IMR-90 (cell line): Measurements from ENCODE around the gene AGBL1. TPM values are rescaled to one million over a fixed set of nuclear protein-coding genes. Genes with fewer than 3 reads are reported as not detected.

Source experiments
- ATAC-seq: fragments of 200-7000 bp; cut with Tn5 transposase; 2 replicates; pipeline ENCODE4 v1.9.1; 2020; ENCODE audit warnings: low read depth, mild to moderate bottlenecking, moderate library complexity
- BruUV-seq: library from RNA; stranded (reverse); fragments of 400-500 nt; replicated peaks from 2 replicates; lab custom pipeline; 2021; lab: Mats Ljungman, UMichigan
- CTCF ChIA-PET: fragments of 300-600 bp; formaldehyde crosslinking; extraction: SDS; loops from one replicate; lab custom pipeline; 2021; ENCODE audit warnings: antibody characterized with exemption; lab: Yijun Ruan, JAX
- POLR2A ChIA-PET: fragments of 300-600 bp; sonication (Branson Sonifier 250); formaldehyde crosslinking; loops from one replicate; lab custom pipeline; 2022; ENCODE audit warnings: antibody characterized with exemption; ENCODE audit not compliant: unreplicated experiment; lab: Charles Lee
- DNase-seq: peaks from one replicate; pipeline ENCODE4 v3.0.0; 2013
- H2AFZ ChIP-seq: replicated peaks from 2 replicates; pipeline ENCODE3; 2013; ENCODE audit warnings: low read length, mild to moderate bottlenecking; ENCODE audit not compliant: poor library complexity
- H2AK5ac ChIP-seq: 2 replicates; pipeline ENCODE4 v1.6.1; 2013; ENCODE audit warnings: low read depth, low read length, inconsistent platforms
- H2AK9ac ChIP-seq: replicated peaks from 2 replicates; pipeline ENCODE3; 2013; ENCODE audit warnings: mild to moderate bottlenecking, low read depth, low read length, moderate library complexity; ENCODE audit not compliant: poor library complexity
- H2BK120ac ChIP-seq: 2 replicates; pipeline ENCODE4 v1.6.1; 2013; ENCODE audit warnings: low read depth, low read length, inconsistent platforms
- H2BK15ac ChIP-seq: 3 replicates; pipeline ENCODE4 v1.6.1; 2013; ENCODE audit warnings: low read depth, low read length, inconsistent platforms
- H2BK20ac ChIP-seq: 2 replicates; pipeline ENCODE4 v1.6.1; 2013; ENCODE audit warnings: low read depth, mild to moderate bottlenecking, inconsistent platforms, low read length, moderate library complexity
- H2BK5ac ChIP-seq: 2 replicates; pipeline ENCODE4 v1.6.1; 2013; ENCODE audit warnings: mild to moderate bottlenecking, low read depth, low read length, inconsistent platforms; ENCODE audit not compliant: poor library complexity, severe bottlenecking
- H3K14ac ChIP-seq: replicated peaks from 2 replicates; pipeline ENCODE4 v1.6.1; 2013; ENCODE audit warnings: low read depth, low read length, inconsistent platforms
- H3K18ac ChIP-seq: 2 replicates; pipeline ENCODE4 v1.6.1; 2013; ENCODE audit warnings: low read depth, low read length, control low read depth
- H3K23ac ChIP-seq: 2 replicates; pipeline ENCODE4 v1.6.1; 2013; ENCODE audit warnings: low read depth, low read length, inconsistent platforms
- H3K27ac ChIP-seq: 2 replicates; pipeline ENCODE4 v1.5.1; 2013; ENCODE audit warnings: mild to moderate bottlenecking, control low read depth, low read length; ENCODE audit not compliant: insufficient read depth
- H3K27me3 ChIP-seq: 2 replicates; pipeline ENCODE4 v1.6.1; 2013; ENCODE audit warnings: low read length; ENCODE audit not compliant: control insufficient read depth, insufficient read depth
- H3K36me3 ChIP-seq: 2 replicates; pipeline ENCODE4 v1.6.1; 2013; ENCODE audit warnings: low read length, mixed read lengths; ENCODE audit not compliant: control insufficient read depth, insufficient read depth
- H3K4ac ChIP-seq: 2 replicates; pipeline ENCODE4 v1.6.1; 2013; ENCODE audit warnings: low read depth, low read length, inconsistent platforms
- H3K4me1 ChIP-seq: 2 replicates; pipeline ENCODE4 v1.6.1; 2013; ENCODE audit warnings: low read length, mixed read lengths; ENCODE audit not compliant: control insufficient read depth, insufficient read depth
- H3K4me2 ChIP-seq: 2 replicates; pipeline ENCODE4 v1.6.1; 2013; ENCODE audit warnings: low read depth, mild to moderate bottlenecking, control low read depth, low read length, moderate library complexity
- H3K4me3 ChIP-seq: 2 replicates; pipeline ENCODE4 v1.5.1; 2013; ENCODE audit warnings: low read depth, mild to moderate bottlenecking, control low read depth, low read length, moderate library complexity; ENCODE audit not compliant: insufficient read depth
- H3K56ac ChIP-seq: 2 replicates; pipeline ENCODE4 v1.6.1; 2013; ENCODE audit warnings: low read length, inconsistent platforms; ENCODE audit not compliant: insufficient read depth; ENCODE audit errors: extremely low read depth
- H3K79me1 ChIP-seq, 2 experiments: 2 replicates each; pipeline ENCODE4 v1.6.1; 2013; ENCODE audit warnings: low read length in 2 of 2, inconsistent platforms in 1 of 2, low read depth in 1 of 2
- H3K9ac ChIP-seq: 2 replicates; pipeline ENCODE4 v1.6.1; 2013; ENCODE audit warnings: low read depth, low read length, control low read depth
- H3K9me1 ChIP-seq: 2 replicates; pipeline ENCODE4 v1.6.1; 2013; ENCODE audit warnings: low read length, inconsistent platforms; ENCODE audit not compliant: insufficient read depth
- H3K9me3 ChIP-seq: 2 replicates; pipeline ENCODE4 v1.6.1; 2013; ENCODE audit warnings: low read length; ENCODE audit not compliant: control insufficient read depth, insufficient read depth
- H4K20me1 ChIP-seq: 2 replicates; pipeline ENCODE4 v1.6.1; 2013; ENCODE audit warnings: low read length, inconsistent platforms; ENCODE audit not compliant: insufficient read depth
- H4K5ac ChIP-seq: 2 replicates; pipeline ENCODE4 v1.6.1; 2013; ENCODE audit warnings: mild to moderate bottlenecking, low read depth, low read length, control low read depth
- H4K8ac ChIP-seq, 2 experiments: 2 replicates each; pipeline ENCODE4 v1.6.1; 2013; ENCODE audit warnings: low read depth in 2 of 2, low read length in 2 of 2, control low read depth in 1 of 2, inconsistent platforms in 1 of 2
- H4K91ac ChIP-seq: 2 replicates; pipeline ENCODE4 v1.6.1; 2013; ENCODE audit warnings: low read depth, low read length, inconsistent platforms; ENCODE audit not compliant: insufficient read depth
- BHLHE40 ChIP-seq: fragments of 150-350 bp; IDR thresholded peaks from 2 replicates; pipeline ENCODE4 v1.6.1; 2016; ENCODE audit warnings: mild to moderate bottlenecking, low read depth, low read length
- CEBPB ChIP-seq: IDR thresholded peaks from 2 replicates; pipeline ENCODE4 v1.6.1; 2012; ENCODE audit warnings: low read depth, low read length, improper control_type of control experiment
- CHD1 ChIP-seq: IDR thresholded peaks from 2 replicates; pipeline ENCODE4 v1.6.1; 2012; ENCODE audit warnings: low read depth, low read length, improper control_type of control experiment
- FOS ChIP-seq: fragments of 150-350 bp; IDR thresholded peaks from 2 replicates; pipeline ENCODE4 v1.6.1; 2016; ENCODE audit warnings: low read depth, low read length
- NFE2L2 ChIP-seq: fragments of 150-350 bp; IDR thresholded peaks from 2 replicates; pipeline ENCODE4 v1.6.1; 2016; ENCODE audit warnings: low read depth, mild to moderate bottlenecking, low read length
- POLR2A ChIP-seq: IDR thresholded peaks from 2 replicates; pipeline ENCODE4 v1.6.1; 2012; ENCODE audit warnings: mild to moderate bottlenecking, low read depth, low read length
- RAD21 ChIP-seq: IDR thresholded peaks from 2 replicates; pipeline ENCODE4 v1.6.1; 2012; ENCODE audit warnings: low read length, improper control_type of control experiment
- RCOR1 ChIP-seq: IDR thresholded peaks from 2 replicates; pipeline ENCODE4 v1.6.1; 2012; ENCODE audit warnings: mild to moderate bottlenecking, low read length, improper control_type of control experiment; ENCODE audit not compliant: insufficient replicate concordance
- RFX5 ChIP-seq: IDR thresholded peaks from 2 replicates; pipeline ENCODE4 v1.8.0; 2012; ENCODE audit warnings: low read depth, mild to moderate bottlenecking, low read length, moderate library complexity
- USF2 ChIP-seq: fragments of 150-350 bp; IDR thresholded peaks from 2 replicates; pipeline ENCODE4 v1.6.1; 2017; ENCODE audit warnings: mild to moderate bottlenecking, antibody characterized with exemption, low read length, low read depth
- WGBS, 2 experiments: methylation state at CpG; one replicate each; pipeline versions ENCODE4 v1.1.5 to v1.1.7; 2013; ENCODE audit warnings: missing lambda C conversion rate in 2 of 2; ENCODE audit not compliant: insufficient read length in 1 of 2; ENCODE audit errors: extremely low coverage in 2 of 2; 5-methylcytosine and 5-hydroxymethylcytosine counted together
- dilution Hi-C: fragments of 300-500 bp; cut with HindIII; formaldehyde crosslinking; loops from one replicate; pipeline ENCODE4 v1.14.3; 2018; ENCODE audit warnings: low sequenced_read_pairs; ENCODE audit not compliant: unreplicated experiment
- in situ Hi-C: fragments of 300-500 bp; cut with MboI; formaldehyde crosslinking; loops from 3 replicates; pipeline ENCODE4 v1.14.3; 2019; ENCODE audit warnings: low sequenced_read_pairs, inconsistent platforms, mixed read lengths
- intact Hi-C: fragments of 100-400 bp; cut with micrococcal nuclease; formaldehyde crosslinking; loops from 2 replicates; pipeline ENCODE4 v1.10.0; 2022
- polyA plus RNA-seq, 3 experiments: library from polyadenylated mRNA; depleted of rRNA; stranded (reverse); fragments of >200 nt; gene quantifications; 2 replicates each; pipeline ENCODE4 v1.2.3, GENCODE V29; 2012; ENCODE audit warnings: low replicate concordance in 1 of 3
- total RNA-seq: library from RNA; depleted of rRNA; stranded (reverse); fragments of >200 nt; gene quantifications from 2 replicates; pipeline ENCODE4 v1.2.3, GENCODE V29; 2012

AGBL1 gene
- total and polyA plus RNA-seq, 2 of the 4 experiments (the other 2 are of a cell fraction) = not detected

GRCh38 chr15:86236356-86237110, 156.9 kb downstream of the AGBL1 start:
- Histone ChIP-seq H2AK5ac (no peak overlapping the region), H3K14ac (no peak overlapping the region), H3K23ac (no peak overlapping the region), H3K9me3 (peaks cover 13% of the 10 kb centered on the region), H4K91ac (no peak overlapping the region), H3K56ac (no peak overlapping the region), H3K9ac (no peak overlapping the region), H3K36me3 (no peaks in the 10 kb centered on the region), H3K9me1 (no peaks in the 10 kb centered on the region), H2AFZ (no peak overlapping the region), H2BK15ac (no peak overlapping the region), H2BK20ac (no peak overlapping the region), H3K4ac (no peak overlapping the region), H3K27me3 (no peaks in the 10 kb centered on the region), H3K27ac (no peak overlapping the region), H3K79me1 (no peaks in the 10 kb centered on the region), H4K20me1 (no peaks in the 10 kb centered on the region), H3K4me2 (no peak overlapping the region), H2AK9ac (no peak overlapping the region), H3K18ac (no peak overlapping the region), H2BK120ac (no peak overlapping the region), H3K4me1 (no peaks in the 10 kb centered on the region), H4K8ac (no peak overlapping the region), H2BK5ac (no peak overlapping the region), H3K4me3 (no peak overlapping the region), H4K5ac (no peak overlapping the region)
- DNase-seq (no peak), ATAC-seq (no peak)
- 27% methylated on average over 2 of the region's 15 CpGs; no CpG with 5 or more reads in 1 of the 2 experiments for WGBS, 2 experiments
- CTCF ChIA-PET = no interaction called here
- POLR2A ChIA-PET = no interaction called here
- in situ Hi-C loops (no loop called here), intact Hi-C loops (no loop called here), dilution Hi-C loops (no loop called here)
- TF ChIP-seq CEBPB = no peak
- TF ChIP-seq USF2 = no peak
- TF ChIP-seq BHLHE40 = no peak
- no peak for TF ChIP-seq RAD21
- TF ChIP-seq FOS = no peak
- TF ChIP-seq CHD1 = no peak
- no peak for TF ChIP-seq RFX5
- no peak for TF ChIP-seq POLR2A
- no peak for TF ChIP-seq NFE2L2
- no peak for TF ChIP-seq RCOR1
- no TSS peak for BruUV-seq
